Testis (tissue), 3 donors: Measurements from ENCODE around the gene MICOS13. TPM values are rescaled to one million over a fixed set of nuclear protein-coding genes. Genes with fewer than 3 reads are reported as not detected.

Experiments
- DNase-seq: peaks from one replicate; pipeline ENCODE4 v3.0.0-alpha.2; 2019
- H3K27ac ChIP-seq, 2 donors: fragments of 200-600 bp; sonication (generic); one replicate each; pipeline ENCODE4 v1.5.1; 2019
- H3K27me3 ChIP-seq: fragments of 200-600 bp; sonication (generic); one replicate; pipeline ENCODE4 v1.5.1; 2019
- H3K36me3 ChIP-seq: fragments of 200-600 bp; sonication (generic); one replicate; pipeline ENCODE4 v1.5.1; 2017; ENCODE audit warnings: low read depth; ENCODE audit errors: missing control alignments
- H3K4me1 ChIP-seq: fragments of 200-600 bp; sonication (generic); one replicate; pipeline ENCODE4 v1.5.1; 2019
- H3K4me3 ChIP-seq, 2 donors: fragments of 200-600 bp; sonication (generic); one replicate each; pipeline ENCODE4 v1.5.1; 2017 to 2019
- H3K9me3 ChIP-seq: fragments of 200-600 bp; sonication (generic); one replicate; pipeline ENCODE4 v1.5.1; 2017
- CTCF ChIP-seq, 3 experiments: fragments of 450-650 bp in 2 of 3; fragments of 200-600 bp in 1 of 3; sonication (generic) in 1 of 3; IDR thresholded peaks; one replicate each; pipeline ENCODE4 v1.5.1; 2016 to 2019; ENCODE audit warnings: antibody characterized with exemption in 3 of 3, mild to moderate bottlenecking in 2 of 3, moderate library complexity in 1 of 3
- POLR2A ChIP-seq: fragments of 450-650 bp; IDR thresholded peaks from one replicate; pipeline ENCODE4 v1.6.1; 2017; ENCODE audit warnings: antibody characterized with exemption, mild to moderate bottlenecking, moderate library complexity
- WGBS, 2 donors: methylation state at CpG; one replicate each; pipeline ENCODE4 v1.1.5; 2018; 5-methylcytosine and 5-hydroxymethylcytosine counted together
- intact Hi-C: fragments of 100-400 bp; cut with DNase I; formaldehyde crosslinking; loops from one replicate; pipeline ENCODE4 v1.15.1; 2023; ENCODE audit warnings: low total_unique reads
- polyA plus RNA-seq: library from polyadenylated mRNA; stranded (reverse); fragments of 350-450 nt; fragmentation: Illumina TruSeq; extraction: RNeasy Lipid Tissue Mini Kit (QIAGEN cat#74804); gene quantifications from one replicate; pipeline ENCODE4 v1.2.3, GENCODE V29; 2014; ENCODE audit warnings: low read depth, low replicate concordance; ENCODE audit not compliant: insufficient read depth
- total RNA-seq, 2 donors: library from RNA; depleted of rRNA; stranded (reverse); fragments of >200 nt; gene quantifications; one replicate each; pipeline ENCODE4 v1.2.3, GENCODE V29; 2016

Gene MICOS13
- total and polyA plus RNA-seq, 3 donors from 2014 or later, result 98.0 to 198 (median 152) TPM

- no peak overlapping the region for H3K27ac ChIP-seq
- peaks cover 8% of the 10 kb centered on the region for H3K4me1 ChIP-seq
- intact Hi-C loops, result no loop called here
- H3K27me3 ChIP-seq, result no peaks in the 10 kb centered on the region
- TF ChIP-seq POLR2A (no peak), CTCF (IDR thresholded peaks at IDR 0.05) (no peak)
- H3K4me3 ChIP-seq, result no peak overlapping the region
- DNase-seq, result no peak
- H3K36me3 ChIP-seq, result no peaks in the 10 kb centered on the region
- WGBS, 2 donors, result 84 to 96% methylated on average over 16 to 31 of the region's 42 CpGs
- no peaks in the 10 kb centered on the region for H3K9me3 ChIP-seq
Measured at GRCh38 chr19:5696196-5697021, 16.1 kb upstream of the MICOS13 start.

- 85 to 87% methylated on average over 5 to 28 of the region's 28 CpGs for WGBS, 2 donors
Measured at GRCh38 chr19:5695649-5696195, 15.4 kb upstream of the MICOS13 start.

GRCh38 chr19:5694956-5695648, 14.8 kb upstream of the MICOS13 start:
- Histone ChIP-seq H3K36me3 (no peaks in the 10 kb centered on the region), H3K27ac (no peak overlapping the region), H3K27me3 (no peaks in the 10 kb centered on the region), H3K4me3 (no peak overlapping the region), H3K4me1 (peaks cover 8% of the 10 kb centered on the region), H3K9me3 (no peaks in the 10 kb centered on the region)
- no peak for TF ChIP-seq CTCF (IDR thresholded peaks at IDR 0.05)
- no peak for TF ChIP-seq POLR2A
- 84 to 91% methylated on average over 5 to 8 of the region's 8 CpGs for WGBS, 2 donors
- intact Hi-C loops, result no loop called here
- no peak for DNase-seq

More at GRCh38 chr19:5695649-5696195, 15.4 kb upstream of the MICOS13 start:
- no peaks in the 10 kb centered on the region for H3K36me3 ChIP-seq
- H3K4me1 ChIP-seq, result peaks cover 8% of the 10 kb centered on the region
- no peaks in the 10 kb centered on the region for H3K9me3 ChIP-seq
- no peak for DNase-seq
- no peak overlapping the region for H3K4me3 ChIP-seq
- TF ChIP-seq CTCF (IDR thresholded peaks at IDR 0.05) (no peak), POLR2A (no peak)
- H3K27ac ChIP-seq, result no peak overlapping the region
- no peaks in the 10 kb centered on the region for H3K27me3 ChIP-seq
- intact Hi-C loops, result no loop called here

GRCh38 chr19:5694167-5694955, 14.0 kb upstream of the MICOS13 start:
- H3K4me3 ChIP-seq, result no peak overlapping the region
- no peaks in the 10 kb centered on the region for H3K9me3 ChIP-seq
- TF ChIP-seq CTCF (IDR thresholded peaks at IDR 0.05) (no peak), POLR2A (no peak)
- no peak for DNase-seq
- no peaks in the 10 kb centered on the region for H3K36me3 ChIP-seq
- no peaks in the 10 kb centered on the region for H3K27me3 ChIP-seq
- intact Hi-C loops, result no loop called here
- peaks cover 11% of the 10 kb centered on the region for H3K4me1 ChIP-seq
- no peak overlapping the region for H3K27ac ChIP-seq
- WGBS, 2 donors, result 88 to 89% methylated on average over 34 to 45 of the region's 45 CpGs
